ENCODE results near the gene CADM2. TPM values are rescaled to one million over a fixed set of nuclear protein-coding genes. Genes with fewer than 3 reads are reported as not detected.

Gene CADM2
- total RNA-seq, 1 experiment from 2014 or later, result not detected

DNA sequence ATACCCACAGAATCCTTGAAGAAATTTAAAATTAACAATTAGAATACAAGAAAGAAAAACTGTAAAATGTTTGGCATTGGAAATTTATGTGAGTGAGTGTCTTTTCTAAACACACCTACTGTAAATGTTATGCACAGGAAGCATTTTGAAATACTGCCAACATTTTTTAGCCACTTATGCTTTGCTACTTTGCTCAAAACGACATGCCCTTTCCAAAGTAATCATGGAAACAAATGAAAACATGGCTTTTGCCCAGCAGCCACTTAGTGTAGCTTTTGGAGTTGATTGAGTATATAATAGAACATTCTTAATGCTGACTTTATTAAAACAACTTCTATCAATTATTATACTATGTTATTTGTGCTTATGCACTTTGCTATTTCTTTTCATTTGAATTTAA, 823.0 kb downstream of the CADM2 start:
- H3K27me3 Mint-ChIP-seq (ENCODE audit: insufficient read depth, unreplicated experiment), result peaks cover 2% of the 10 kb centered on the region

DNA sequence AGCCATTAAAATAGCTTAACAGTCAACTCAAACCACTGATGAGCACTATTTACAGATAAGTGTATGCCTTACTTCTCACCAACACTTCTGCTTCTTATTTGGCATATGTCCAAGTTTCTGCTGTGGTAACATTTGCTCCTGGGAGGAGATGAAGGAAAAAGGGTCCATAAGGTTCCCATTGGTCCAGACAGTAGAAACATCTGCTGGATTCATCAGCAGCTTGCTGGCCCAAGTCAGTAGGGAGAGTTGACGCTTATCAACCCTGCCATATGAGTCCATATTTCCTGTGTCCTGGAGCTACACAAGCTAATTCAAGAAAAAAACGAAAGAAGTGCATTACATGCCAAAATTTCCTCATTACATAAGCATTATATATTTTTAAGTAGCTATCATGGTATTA, 824.5 kb downstream of the CADM2 start:
- peaks cover 2% of the 10 kb centered on the region for H3K27me3 Mint-ChIP-seq (ENCODE audit: insufficient read depth, unreplicated experiment)
- TF ChIP-seq, protein P1, sequence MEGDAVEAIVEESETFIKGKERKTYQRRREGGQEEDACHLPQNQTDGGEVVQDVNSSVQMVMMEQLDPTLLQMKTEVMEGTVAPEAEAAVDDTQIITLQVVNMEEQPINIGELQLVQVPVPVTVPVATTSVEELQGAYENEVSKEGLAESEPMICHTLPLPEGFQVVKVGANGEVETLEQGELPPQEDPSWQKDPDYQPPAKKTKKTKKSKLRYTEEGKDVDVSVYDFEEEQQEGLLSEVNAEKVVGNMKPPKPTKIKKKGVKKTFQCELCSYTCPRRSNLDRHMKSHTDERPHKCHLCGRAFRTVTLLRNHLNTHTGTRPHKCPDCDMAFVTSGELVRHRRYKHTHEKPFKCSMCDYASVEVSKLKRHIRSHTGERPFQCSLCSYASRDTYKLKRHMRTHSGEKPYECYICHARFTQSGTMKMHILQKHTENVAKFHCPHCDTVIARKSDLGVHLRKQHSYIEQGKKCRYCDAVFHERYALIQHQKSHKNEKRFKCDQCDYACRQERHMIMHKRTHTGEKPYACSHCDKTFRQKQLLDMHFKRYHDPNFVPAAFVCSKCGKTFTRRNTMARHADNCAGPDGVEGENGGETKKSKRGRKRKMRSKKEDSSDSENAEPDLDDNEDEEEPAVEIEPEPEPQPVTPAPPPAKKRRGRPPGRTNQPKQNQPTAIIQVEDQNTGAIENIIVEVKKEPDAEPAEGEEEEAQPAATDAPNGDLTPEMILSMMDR (IDR thresholded peaks at IDR 0.05; ENCODE audit: insufficient read depth in 1 of 2, low read depth in 1 of 2, low read length in 1 of 2, severe bottlenecking in 1 of 2, unreplicated experiment in 1 of 2), result no peak
- intact Hi-C loops (cut with micrococcal nuclease; ENCODE audit: unreplicated experiment), result no loop called here
- no peaks in the 10 kb centered on the region for H3K36me3 ChIP-seq (ENCODE audit: control insufficient read depth, insufficient read depth, low read length)
- DNase-seq, result no peak
- no peaks in the 10 kb centered on the region for H3K4me1 Mint-ChIP-seq (ENCODE audit: low read depth, unreplicated experiment)
- H3K4me3 ChIP-seq (ENCODE audit: low read depth, low read length), result no peak overlapping the region
- no peaks in the 10 kb centered on the region for H3K27me3 ChIP-seq (replicated peaks; ENCODE audit: control insufficient read depth, insufficient read depth, low read length)
- no peaks in the 10 kb centered on the region for H3K9me3 ChIP-seq
- no peaks in the 10 kb centered on the region for H3K36me3 Mint-ChIP-seq (ENCODE audit: insufficient read depth, unreplicated experiment)
- H3K9me3 Mint-ChIP-seq (ENCODE audit: unreplicated experiment), result no peaks in the 10 kb centered on the region
- no peak overlapping the region for H3K27ac Mint-ChIP-seq (ENCODE audit: unreplicated experiment)
- no peak overlapping the region for H3K4me3 Mint-ChIP-seq (ENCODE audit: unreplicated experiment)
- H3K4me1 ChIP-seq, result no peaks in the 10 kb centered on the region
- ChIA-PET POLR2A (no interaction called here), CTCF (no interaction called here)
- BruUV-seq (replicated peaks), result no TSS peak

More for the DNA sequence above, 823.0 kb downstream of the CADM2 start:
- Histone ChIP-seq H3K27me3 (replicated peaks; ENCODE audit: control insufficient read depth, insufficient read depth, low read length) (no peaks in the 10 kb centered on the region), H3K4me3 (ENCODE audit: low read depth, low read length) (no peak overlapping the region), H3K4me1 (no peaks in the 10 kb centered on the region), H3K9me3 (no peaks in the 10 kb centered on the region), H3K36me3 (ENCODE audit: control insufficient read depth, insufficient read depth, low read length) (no peaks in the 10 kb centered on the region)
- Mint-ChIP-seq H3K9me3 (ENCODE audit: unreplicated experiment) (no peaks in the 10 kb centered on the region), H3K4me1 (ENCODE audit: low read depth, unreplicated experiment) (no peaks in the 10 kb centered on the region), H3K27ac (ENCODE audit: unreplicated experiment) (no peak overlapping the region), H3K36me3 (ENCODE audit: insufficient read depth, unreplicated experiment) (no peaks in the 10 kb centered on the region), H3K4me3 (ENCODE audit: unreplicated experiment) (no peak overlapping the region)
- intact Hi-C loops (cut with micrococcal nuclease; ENCODE audit: unreplicated experiment), result no loop called here
- TF ChIP-seq, protein P1 (IDR thresholded peaks at IDR 0.05; ENCODE audit: insufficient read depth in 1 of 2, low read depth in 1 of 2, low read length in 1 of 2, severe bottlenecking in 1 of 2, unreplicated experiment in 1 of 2), result no peak
- POLR2A ChIA-PET, result no interaction called here
- CTCF ChIA-PET, result no interaction called here
- DNase-seq, result no peak
- BruUV-seq (replicated peaks), result no TSS peak

DNA sequence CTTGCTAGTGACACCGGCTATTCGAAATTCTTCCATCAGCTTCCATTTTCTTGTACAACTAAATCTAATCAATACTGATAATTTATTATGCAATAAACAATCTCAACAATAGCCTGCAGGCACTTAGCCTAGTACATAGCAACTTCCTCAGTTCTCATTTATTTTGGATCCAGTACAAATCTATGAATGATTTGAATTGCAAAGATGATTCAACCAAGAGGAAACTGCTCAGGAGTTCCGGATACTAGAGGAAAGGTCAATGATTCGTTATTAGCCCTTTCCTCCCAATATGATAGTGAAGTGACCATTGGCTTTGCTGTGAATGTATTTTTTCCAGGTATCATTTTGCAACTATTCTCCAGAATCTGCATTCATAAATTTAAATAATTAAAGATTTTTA, 827.0 kb downstream of the CADM2 start:
- no peaks in the 10 kb centered on the region for H3K4me1 ChIP-seq
- Mint-ChIP-seq H3K4me1 (ENCODE audit: low read depth, unreplicated experiment) (no peaks in the 10 kb centered on the region), H3K9me3 (ENCODE audit: unreplicated experiment) (no peaks in the 10 kb centered on the region), H3K27me3 (ENCODE audit: insufficient read depth, unreplicated experiment) (peaks cover 2% of the 10 kb centered on the region), H3K27ac (ENCODE audit: unreplicated experiment) (no peak overlapping the region), H3K4me3 (ENCODE audit: unreplicated experiment) (no peak overlapping the region), H3K36me3 (ENCODE audit: insufficient read depth, unreplicated experiment) (no peaks in the 10 kb centered on the region)
- no peak for DNase-seq
- intact Hi-C loops (cut with micrococcal nuclease; ENCODE audit: unreplicated experiment), result no loop called here
- no TSS peak for BruUV-seq (replicated peaks)
- H3K27me3 ChIP-seq (replicated peaks; ENCODE audit: control insufficient read depth, insufficient read depth, low read length), result no peaks in the 10 kb centered on the region
- ChIA-PET POLR2A (no interaction called here), CTCF (no interaction called here)
- H3K36me3 ChIP-seq (ENCODE audit: control insufficient read depth, insufficient read depth, low read length), result no peaks in the 10 kb centered on the region
- no peaks in the 10 kb centered on the region for H3K9me3 ChIP-seq
- TF ChIP-seq, protein P1 (IDR thresholded peaks at IDR 0.05; ENCODE audit: insufficient read depth in 1 of 2, low read depth in 1 of 2, low read length in 1 of 2, severe bottlenecking in 1 of 2, unreplicated experiment in 1 of 2), result no peak
- no peak overlapping the region for H3K4me3 ChIP-seq (ENCODE audit: low read depth, low read length)

Measured in Caco-2 (cell line).